IPS DF 4.7 (cell line): Measurements from ENCODE around the gene HRAS.

Source experiments
- DNase-seq: peaks from one replicate; pipeline ENCODE4 v3.0.0-alpha.2; 2013; ENCODE audit warnings: low spot score; ENCODE audit errors: extremely low read depth

HRAS gene

DNA sequence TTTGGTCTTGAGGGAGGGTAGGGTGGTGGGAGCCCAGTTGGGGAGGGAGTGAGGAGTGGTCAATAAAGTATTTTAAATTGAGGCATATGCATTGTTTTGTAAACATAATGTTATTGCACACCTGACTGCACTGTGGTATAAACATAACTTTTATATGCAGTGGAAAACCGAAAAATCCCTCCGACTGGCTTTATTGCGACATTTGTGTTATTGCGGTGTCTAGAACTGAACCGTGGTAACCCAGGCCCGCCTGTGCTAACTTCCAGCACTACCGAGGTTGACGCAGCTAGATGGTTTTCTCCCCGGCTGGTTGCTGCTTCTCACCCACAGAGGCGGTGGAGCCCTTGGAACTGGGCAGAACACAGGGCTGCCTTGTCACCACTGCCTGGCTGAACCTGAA is 20.8 kb downstream of the HRAS start:
- no peak for DNase-seq

- DNase-seq, result no peak
Measured at GRCh38 chr11:512761-513595, 22.4 kb downstream of the HRAS start.

- DNase-seq, result no peak
Measured at GRCh38 chr11:508956-509355, 26.4 kb downstream of the HRAS start.

GRCh38 chr11:507727-508515 is 27.5 kb downstream of the HRAS start:
- no peak for DNase-seq

- DNase-seq, result no peak
Measured at GRCh38 chr11:506995-507726, 28.2 kb downstream of the HRAS start, which contains the start of gene RNH1. TSS of gene RNH1 (minus strand) at chr11:507242. CDS start at chr11:502162, 5,080 bp downstream.

- DNase-seq, result peak; percentile 84
Measured at GRCh38 chr11:506238-506994, 29.0 kb downstream of the HRAS start.

DNA sequence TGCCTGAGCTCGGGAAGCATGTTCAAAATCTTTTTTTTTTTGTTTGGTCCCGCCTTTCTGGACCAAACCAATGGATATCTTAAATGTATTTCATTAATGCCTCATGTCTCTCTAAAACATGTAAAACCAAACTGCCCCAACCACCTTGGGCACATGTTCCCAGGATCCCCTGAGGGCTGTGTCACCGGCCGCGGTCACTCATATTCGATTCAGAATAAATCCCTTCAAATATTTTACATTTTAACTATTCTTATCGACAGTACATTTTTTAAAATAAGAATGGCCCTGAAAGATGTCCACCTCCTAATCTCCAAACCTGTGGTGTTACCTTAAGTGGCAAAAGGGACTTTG is 30.4 kb downstream of the HRAS start:
- DNase-seq, result no peak

- no peak for DNase-seq
Measured at GRCh38 chr11:504053-504993, 31.1 kb downstream of the HRAS start.

GRCh38 chr11:503179-503981 is 32.0 kb downstream of the HRAS start:
- no peak for DNase-seq

- no peak for DNase-seq
Measured at GRCh38 chr11:502288-503178, 32.8 kb downstream of the HRAS start.

DNA sequence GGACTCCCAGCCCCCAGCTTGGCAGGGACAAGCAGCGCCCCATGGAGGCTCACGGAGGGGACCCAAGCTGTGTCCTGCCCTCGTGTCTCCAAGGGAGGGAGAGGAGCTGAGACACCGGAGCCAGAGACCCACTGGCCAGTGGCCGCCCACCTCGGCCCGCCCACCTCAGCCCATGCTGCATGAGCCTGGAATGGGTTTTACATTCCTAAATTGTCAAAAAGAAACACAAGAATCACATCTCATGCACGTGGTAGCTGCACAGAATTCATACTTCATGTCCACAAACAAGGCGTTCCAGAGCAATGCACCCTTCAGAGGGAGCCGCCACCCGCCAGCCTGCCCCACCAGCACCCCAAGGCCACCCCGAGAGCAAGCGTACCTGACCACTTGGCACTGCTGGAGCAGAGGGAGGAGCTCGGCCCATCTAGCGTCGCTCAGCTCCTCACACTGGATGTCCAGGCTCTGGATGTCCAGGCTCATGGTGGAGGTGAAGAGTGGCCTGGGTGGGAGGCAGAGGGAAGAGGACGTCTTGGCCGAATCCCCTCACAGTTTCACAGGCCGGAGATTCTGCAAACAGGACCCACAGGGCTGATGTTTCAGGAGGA is 33.6 kb downstream of the HRAS start:
- no peak for DNase-seq

DNA sequence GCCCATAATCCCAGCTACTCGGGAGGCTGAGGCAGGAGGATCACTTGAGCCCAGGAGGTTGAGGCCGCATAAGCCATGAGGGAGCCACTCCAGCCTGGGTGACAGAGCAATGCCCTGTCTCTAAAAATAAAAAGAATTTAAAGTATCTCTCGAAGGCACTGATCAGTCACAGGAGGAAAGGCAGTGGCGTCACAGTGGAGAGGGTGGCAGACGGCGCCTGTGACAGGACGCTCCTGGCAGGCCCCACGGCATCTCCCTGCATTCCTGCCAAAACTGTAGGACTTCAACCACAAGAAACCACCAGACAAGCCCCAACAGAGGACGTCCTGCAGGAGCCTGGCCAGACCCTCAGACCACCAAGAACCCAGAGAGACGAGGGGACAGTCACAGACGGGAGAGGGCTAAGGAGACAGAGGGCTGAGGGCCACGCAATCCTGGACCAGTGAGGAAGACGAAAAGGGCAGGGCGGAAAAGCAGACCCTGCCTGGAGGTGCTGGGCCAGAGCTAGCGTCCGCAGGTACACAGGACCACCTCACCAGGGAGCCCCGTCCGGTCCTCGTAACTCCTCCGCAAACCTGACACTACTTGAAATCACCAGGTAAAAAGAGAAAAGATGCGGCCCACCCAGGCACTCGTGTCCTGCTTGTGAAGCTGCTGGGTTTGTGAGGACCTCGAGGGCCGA is 34.2 kb downstream of the HRAS start:
- DNase-seq, result no peak

- no peak for DNase-seq
Measured at GRCh38 chr11:499201-500076, 35.9 kb downstream of the HRAS start.

DNA sequence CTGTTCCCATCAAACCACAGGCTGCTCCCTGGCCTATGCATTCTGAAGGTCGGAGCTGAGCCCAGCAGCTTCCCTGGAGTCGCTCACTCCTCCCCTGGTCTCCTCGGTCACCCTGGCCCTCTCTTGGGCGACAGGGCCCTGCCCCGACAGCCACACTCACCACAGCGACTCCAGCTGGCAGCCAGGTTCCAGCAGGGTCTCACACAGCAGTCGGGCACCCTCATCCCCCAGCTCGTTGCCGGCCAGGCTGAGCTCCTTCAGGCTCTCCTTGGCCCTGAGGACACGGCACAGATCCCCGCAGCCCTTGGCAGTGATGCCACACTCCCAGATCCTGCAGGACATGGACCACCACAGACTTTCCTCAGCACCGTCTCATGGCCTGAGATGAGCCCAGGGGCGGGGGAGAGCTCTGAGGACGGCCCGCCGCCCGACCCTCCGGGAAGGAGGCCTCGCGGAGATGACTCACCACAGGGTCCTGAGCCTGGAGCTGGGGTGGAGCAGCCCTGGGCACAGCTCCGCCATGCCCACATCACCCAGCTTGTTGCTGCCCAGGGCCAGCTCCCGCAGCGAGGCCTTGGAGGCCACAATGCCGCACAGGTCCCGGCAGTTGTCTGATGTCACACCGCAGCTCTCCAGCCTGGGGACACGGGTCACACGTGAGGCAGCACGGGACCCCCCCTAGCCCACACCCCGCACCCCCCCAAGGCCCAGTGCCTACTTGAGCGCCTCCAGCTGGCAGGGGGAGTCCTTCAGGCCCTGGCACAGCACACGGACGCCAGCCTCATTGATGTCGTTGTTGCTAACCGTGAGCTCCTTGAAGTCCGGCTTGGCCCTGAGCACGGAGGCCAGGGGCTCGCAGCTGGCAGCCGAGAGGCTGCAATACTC is 36.8 kb downstream of the HRAS start:
- DNase-seq, result no peak

- DNase-seq, result no peak
Measured at GRCh38 chr11:497565-498296, 37.6 kb downstream of the HRAS start.
